Measurements from ENCODE around the gene RPS21.

Gene RPS21

GRCh38 chr20:62393830-62394229 is 6.9 kb downstream of the RPS21 start:
- Histone ChIP-seq H3K27me3 (ENCODE audit: insufficient read depth, low read length) (no peaks in the 10 kb centered on the region), H3K36me3 (ENCODE audit: insufficient read depth, low read length) (peaks cover 21% of the 10 kb centered on the region), H3K9me3 (ENCODE audit: insufficient read depth, low read depth, low read length) (no peaks in the 10 kb centered on the region), H3K27ac (ENCODE audit: low read depth, low read length) (no peak overlapping the region), H3K4me1 (ENCODE audit: insufficient read depth, low read length) (no peaks in the 10 kb centered on the region), H3K4me3 (ENCODE audit: low read length) (no peak overlapping the region), H3K9ac (ENCODE audit: low read depth, low read length) (no peak overlapping the region)
- WGBS, result 94% methylated on average over 24 of the region's 24 CpGs

GRCh38 chr20:62394248-62395245 is 7.6 kb downstream of the RPS21 start:
- Histone ChIP-seq H3K27me3 (ENCODE audit: insufficient read depth, low read length) (no peaks in the 10 kb centered on the region), H3K9ac (ENCODE audit: low read depth, low read length) (no peak overlapping the region), H3K9me3 (ENCODE audit: insufficient read depth, low read depth, low read length) (no peaks in the 10 kb centered on the region), H3K36me3 (ENCODE audit: insufficient read depth, low read length) (peaks cover 13% of the 10 kb centered on the region), H3K4me1 (ENCODE audit: insufficient read depth, low read length) (no peaks in the 10 kb centered on the region), H3K27ac (ENCODE audit: low read depth, low read length) (no peak overlapping the region), H3K4me3 (ENCODE audit: low read length) (no peak overlapping the region)
- 94% methylated on average over 44 of the region's 44 CpGs for WGBS

DNA sequence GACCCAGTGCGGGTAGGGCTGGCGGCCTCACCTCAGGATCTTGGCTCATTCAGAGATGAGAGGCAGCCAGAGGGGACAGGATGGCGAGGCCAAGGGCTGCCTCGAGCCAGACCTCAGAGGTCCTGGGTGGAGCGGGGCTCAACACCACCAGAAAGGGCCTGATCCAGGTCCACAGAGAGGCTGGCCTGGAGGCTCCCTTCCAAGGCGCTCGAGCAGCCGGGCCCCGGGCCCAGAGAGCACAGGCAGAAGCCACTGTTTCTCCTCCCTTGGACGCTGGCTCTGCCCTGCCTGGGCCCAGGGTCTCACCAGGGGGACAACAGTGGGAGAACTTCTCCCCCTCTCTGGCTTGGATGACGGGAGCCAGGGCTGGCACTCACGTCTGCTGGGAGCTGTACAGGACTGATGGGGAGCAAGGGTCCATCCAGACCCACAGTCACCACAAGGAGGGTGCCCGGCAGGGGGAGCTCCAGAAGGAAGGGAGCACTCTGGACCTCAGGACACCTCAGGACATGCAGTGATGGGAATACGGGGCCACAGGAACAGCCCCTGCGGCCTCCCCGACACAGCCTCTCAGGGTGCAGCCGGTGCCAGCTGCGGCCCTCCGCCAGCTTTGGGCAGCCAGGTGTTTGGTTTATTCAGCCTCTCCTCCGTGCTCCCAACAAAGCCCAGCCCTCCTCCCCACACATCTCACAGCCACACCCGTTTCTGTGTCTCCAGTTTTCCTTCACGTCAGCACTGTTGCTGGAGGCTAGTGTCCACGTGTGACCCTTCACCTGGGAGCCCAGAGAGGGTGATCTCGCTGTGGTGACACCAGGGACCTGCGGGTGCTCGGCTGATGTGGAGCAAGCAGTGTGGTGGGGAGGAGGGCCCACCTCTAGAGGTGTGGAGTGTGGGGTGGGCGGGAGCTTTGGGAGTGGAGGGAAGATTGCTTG is 8.7 kb downstream of the RPS21 start:
- Histone ChIP-seq H3K36me3 (ENCODE audit: insufficient read depth, low read length) (0 out of 2 replicates have a peak, but pooled peaks cover 3% of the 10 kb centered on the region), H3K9ac (ENCODE audit: low read depth, low read length) (no peak overlapping the region), H3K4me1 (ENCODE audit: insufficient read depth, low read length) (no peaks in the 10 kb centered on the region), H3K4me3 (ENCODE audit: low read length) (no peak overlapping the region), H3K27ac (ENCODE audit: low read depth, low read length) (no peak overlapping the region), H3K27me3 (ENCODE audit: insufficient read depth, low read length) (no peaks in the 10 kb centered on the region), H3K9me3 (ENCODE audit: insufficient read depth, low read depth, low read length) (no peaks in the 10 kb centered on the region)
- 93% methylated on average over 27 of the region's 27 CpGs for WGBS

DNA sequence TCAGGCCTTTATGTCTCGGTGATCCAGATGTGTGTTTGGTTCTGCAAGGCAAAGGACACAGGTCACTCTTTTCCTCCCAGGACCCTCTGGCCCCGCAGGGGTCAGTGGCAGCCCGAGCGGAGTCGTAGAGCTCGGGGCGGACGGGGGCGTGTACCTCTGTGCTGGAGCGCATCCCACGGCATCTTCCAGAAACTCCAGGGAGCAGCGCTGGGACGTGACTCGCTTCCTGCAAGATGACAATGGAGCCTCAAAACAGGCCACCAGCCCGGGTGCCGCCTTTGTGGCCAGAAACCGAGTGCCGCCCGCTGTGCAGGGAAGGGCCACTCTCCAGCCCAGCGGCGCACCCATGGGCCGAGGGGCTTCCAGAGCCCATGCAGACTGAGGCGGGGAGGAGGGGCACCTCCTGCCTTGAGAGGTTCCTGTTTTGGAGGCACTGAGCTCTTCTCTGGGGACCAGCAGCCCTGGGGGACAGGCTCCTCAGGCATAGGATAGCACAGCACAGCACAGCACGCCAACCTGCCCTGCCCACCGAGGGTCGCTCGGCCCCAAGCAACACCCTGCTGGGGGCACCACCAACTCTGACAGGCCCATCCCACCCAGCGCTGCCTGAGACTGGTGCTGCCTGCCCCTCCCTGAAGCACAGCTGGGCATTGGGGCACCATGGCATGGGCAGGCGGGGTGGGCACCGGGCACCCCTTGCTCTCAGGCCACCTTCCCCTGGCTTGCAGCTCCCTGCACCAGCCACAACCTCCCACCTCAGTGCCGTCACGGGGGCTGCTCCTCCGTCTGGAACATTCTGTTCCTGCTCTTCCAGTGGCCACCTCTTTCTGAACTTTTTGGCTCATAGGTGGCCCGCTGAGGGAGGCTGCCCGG is 9.7 kb downstream of the RPS21 start:
- H3K9ac ChIP-seq (ENCODE audit: low read depth, low read length), result no peak overlapping the region
- H3K4me3 ChIP-seq (ENCODE audit: low read length), result no peak overlapping the region
- no peaks in the 10 kb centered on the region for H3K9me3 ChIP-seq (ENCODE audit: insufficient read depth, low read depth, low read length)
- no peaks in the 10 kb centered on the region for H3K36me3 ChIP-seq (ENCODE audit: insufficient read depth, low read length)
- no peak overlapping the region for H3K27ac ChIP-seq (ENCODE audit: low read depth, low read length)
- 93% methylated on average over 35 of the region's 35 CpGs for WGBS
- H3K4me1 ChIP-seq (ENCODE audit: insufficient read depth, low read length), result no peaks in the 10 kb centered on the region
- H3K27me3 ChIP-seq (ENCODE audit: insufficient read depth, low read length), result no peaks in the 10 kb centered on the region

DNA sequence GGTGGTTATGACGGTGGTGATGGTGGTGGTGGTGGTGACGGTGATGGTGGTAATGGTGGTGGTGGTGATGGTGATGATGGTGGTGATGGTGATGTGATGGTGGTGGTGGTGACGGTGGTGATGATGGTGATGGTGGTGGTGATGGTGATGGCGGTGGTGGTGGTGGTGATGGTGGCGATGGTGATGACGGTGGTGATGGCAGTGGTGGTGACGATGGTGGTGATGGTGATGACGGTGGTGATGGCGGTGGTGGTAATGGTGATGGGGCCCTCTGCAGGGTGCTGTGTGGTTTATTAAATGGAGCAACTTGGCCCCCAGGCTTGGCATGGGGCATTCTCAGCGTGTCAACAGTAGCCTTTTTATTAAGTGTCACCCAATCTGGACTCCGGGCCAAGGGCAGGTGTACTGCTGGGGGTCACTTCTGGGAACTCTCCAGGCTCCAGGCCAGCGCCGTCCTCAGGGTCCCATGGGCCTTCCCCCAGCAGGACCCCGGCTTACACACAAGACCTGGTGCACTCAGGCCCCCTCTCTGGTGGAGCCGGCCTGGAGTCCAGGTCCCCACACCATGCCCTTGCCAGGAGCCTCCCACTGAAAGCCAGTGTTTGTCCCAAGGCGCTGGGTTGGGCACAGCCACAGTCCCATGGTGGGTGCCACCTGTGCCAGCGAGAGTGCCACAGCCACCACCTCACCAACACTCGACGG is 11.4 kb downstream of the RPS21 start:
- 93% methylated on average over 19 of the region's 19 CpGs for WGBS
- H3K9me3 ChIP-seq (ENCODE audit: insufficient read depth, low read depth, low read length), result no peaks in the 10 kb centered on the region
- H3K9ac ChIP-seq (ENCODE audit: low read depth, low read length), result no peak overlapping the region
- H3K4me3 ChIP-seq (ENCODE audit: low read length), result no peak overlapping the region
- H3K27me3 ChIP-seq (ENCODE audit: insufficient read depth, low read length), result no peaks in the 10 kb centered on the region
- no peaks in the 10 kb centered on the region for H3K4me1 ChIP-seq (ENCODE audit: insufficient read depth, low read length)
- no peak overlapping the region for H3K27ac ChIP-seq (ENCODE audit: low read depth, low read length)
- H3K36me3 ChIP-seq (ENCODE audit: insufficient read depth, low read length), result no peaks in the 10 kb centered on the region

DNA sequence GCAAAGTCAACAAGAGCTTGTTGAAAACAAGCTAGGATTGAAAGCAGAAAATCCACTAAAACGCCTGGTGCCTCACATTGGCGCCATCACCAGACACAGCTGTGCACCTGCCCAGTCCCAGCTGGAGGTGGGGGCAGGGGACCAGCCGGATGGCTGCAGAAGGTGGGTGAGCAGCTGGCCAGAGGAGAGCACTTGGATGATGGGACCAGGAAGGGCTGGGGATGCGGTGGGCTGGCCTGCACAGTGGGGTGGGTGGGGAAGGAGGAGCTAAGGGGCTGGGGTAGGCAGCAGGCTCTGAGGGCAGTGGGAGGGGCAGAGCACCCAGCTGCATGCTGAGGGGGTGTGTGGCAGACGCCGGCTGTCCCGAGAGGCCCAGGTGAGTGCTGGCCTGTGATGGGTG is 13.1 kb downstream of the RPS21 start:
- H3K4me1 ChIP-seq (ENCODE audit: insufficient read depth, low read length), result no peaks in the 10 kb centered on the region
- H3K36me3 ChIP-seq (ENCODE audit: insufficient read depth, low read length), result no peaks in the 10 kb centered on the region
- H3K4me3 ChIP-seq (ENCODE audit: low read length), result no peak overlapping the region
- no peaks in the 10 kb centered on the region for H3K9me3 ChIP-seq (ENCODE audit: insufficient read depth, low read depth, low read length)
- WGBS, result 86% methylated on average over 7 of the region's 7 CpGs
- no peaks in the 10 kb centered on the region for H3K27me3 ChIP-seq (ENCODE audit: insufficient read depth, low read length)
- H3K9ac ChIP-seq (ENCODE audit: low read depth, low read length), result no peak overlapping the region
- no peak overlapping the region for H3K27ac ChIP-seq (ENCODE audit: low read depth, low read length)

- no peaks in the 10 kb centered on the region for H3K36me3 ChIP-seq (ENCODE audit: insufficient read depth, low read length)
- no peaks in the 10 kb centered on the region for H3K9me3 ChIP-seq (ENCODE audit: insufficient read depth, low read depth, low read length)
- 90% methylated on average over 10 of the region's 10 CpGs for WGBS
- H3K4me1 ChIP-seq (ENCODE audit: insufficient read depth, low read length), result no peaks in the 10 kb centered on the region
- H3K27me3 ChIP-seq (ENCODE audit: insufficient read depth, low read length), result no peaks in the 10 kb centered on the region
- no peak overlapping the region for H3K4me3 ChIP-seq (ENCODE audit: low read length)
- H3K27ac ChIP-seq (ENCODE audit: low read depth, low read length), result no peak overlapping the region
- no peak overlapping the region for H3K9ac ChIP-seq (ENCODE audit: low read depth, low read length)
These were observed 13.6 kb downstream of the RPS21 start for GRCh38 chr20:62400541-62400940.

GRCh38 chr20:62401331-62401779 is 14.5 kb downstream of the RPS21 start:
- 87% methylated on average over 21 of the region's 21 CpGs for WGBS
- H3K9me3 ChIP-seq (ENCODE audit: insufficient read depth, low read depth, low read length), result no peaks in the 10 kb centered on the region
- H3K4me1 ChIP-seq (ENCODE audit: insufficient read depth, low read length), result no peaks in the 10 kb centered on the region
- H3K27me3 ChIP-seq (ENCODE audit: insufficient read depth, low read length), result no peaks in the 10 kb centered on the region
- H3K9ac ChIP-seq (ENCODE audit: low read depth, low read length), result no peak overlapping the region
- H3K27ac ChIP-seq (ENCODE audit: low read depth, low read length), result no peak overlapping the region
- H3K4me3 ChIP-seq (ENCODE audit: low read length), result no peak overlapping the region
- H3K36me3 ChIP-seq (ENCODE audit: insufficient read depth, low read length), result no peaks in the 10 kb centered on the region

- Histone ChIP-seq H3K9ac (ENCODE audit: low read depth, low read length) (no peak overlapping the region), H3K27me3 (ENCODE audit: insufficient read depth, low read length) (no peaks in the 10 kb centered on the region), H3K4me1 (ENCODE audit: insufficient read depth, low read length) (no peaks in the 10 kb centered on the region), H3K9me3 (ENCODE audit: insufficient read depth, low read depth, low read length) (no peaks in the 10 kb centered on the region), H3K4me3 (ENCODE audit: low read length) (no peak overlapping the region), H3K36me3 (ENCODE audit: insufficient read depth, low read length) (no peaks in the 10 kb centered on the region), H3K27ac (ENCODE audit: low read depth, low read length) (no peak overlapping the region)
- WGBS, result 95% methylated on average over 23 of the region's 23 CpGs
These were observed 15.7 kb downstream of the RPS21 start for GRCh38 chr20:62402456-62403150.

Measured in HUES64 (cell line).